Measurements from ENCODE around the gene PRDX2. TPM values are rescaled to one million over a fixed set of nuclear protein-coding genes. Genes with fewer than 3 reads are reported as not detected.
A peak's percentile ranks its signal among the peaks of the same experiment; 100 is the strongest.
"Not testable (repeated sequence)": the region's sequence is repeated elsewhere in the genome, so short reads cannot be mapped to it uniquely, and the experiment has no call there.

PRDX2 gene
- total and polyA plus RNA-seq, 8 donors: 186 to 267 (median 234) TPM

- Histone ChIP-seq H3K4me1 (peaks cover 23 to 44% of the 10 kb centered on the region in 2 donors), H3K9me3 (no peaks in the 10 kb centered on the region), H3K27ac (no peak overlapping the region), H3K36me3 (peaks cover 0 to 17% of the 10 kb centered on the region in 2 donors), H3K4me3 (peak overlapping the region in 1 of 2 donors; percentile 76), H3K27me3 (peaks cover 0 to 25% of the 10 kb centered on the region in 2 donors)
- ATAC-seq (no peak), DNase-seq (peak in 1 of 4 donors; percentile 53)
- no peak for TF ChIP-seq CTCF (IDR thresholded peaks at IDR 0.05)
- intact Hi-C loops (cut with DNase I): loop anchor here (5.0 kb wide), 2 partner anchors 33 to 38 kb away; no protein-coding TSS in a partner anchor
Observed at GRCh38 chr19:12799742-12800465, 1.7 kb downstream of the PRDX2 start.

- DNase-seq, H3K27ac ChIP-seq, ATAC-seq, H3K9me3 ChIP-seq, H3K4me3 ChIP-seq: not testable (repeated sequence)
- Histone ChIP-seq H3K27me3 (peaks cover 0 to 19% of the 10 kb centered on the region in 2 donors), H3K4me1 (peaks cover 26 to 55% of the 10 kb centered on the region in 2 donors), H3K36me3 (peaks cover 0 to 24% of the 10 kb centered on the region in 2 donors)
- intact Hi-C loops (cut with DNase I): loop anchor here in 1 of 2 donors (5.0 kb wide), 1 partner anchor 35 kb away; no protein-coding TSS in a partner anchor
Observed at GRCh38 chr19:12797607-12798006, 4.0 kb downstream of the PRDX2 start.

- ATAC-seq (no peak), DNase-seq (no peak)
- Histone ChIP-seq H3K27ac (no peak overlapping the region), H3K36me3 (peaks cover 0 to 27% of the 10 kb centered on the region in 2 donors), H3K4me3 (no peak overlapping the region), H3K4me1 (peaks cover 22 to 52% of the 10 kb centered on the region in 2 donors), H3K27me3 (peaks cover 0 to 15% of the 10 kb centered on the region in 2 donors), H3K9me3 (no peaks in the 10 kb centered on the region)
- intact Hi-C loops (cut with DNase I): loop anchor here in 1 of 2 donors (5.0 kb wide), 1 partner anchor 35 kb away; no protein-coding TSS in a partner anchor
- no peak for TF ChIP-seq CTCF (IDR thresholded peaks at IDR 0.05)
Observed at GRCh38 chr19:12797141-12797587, 4.4 kb downstream of the PRDX2 start.

- DNase-seq: peak; percentile 78 to 91 (median 84)
Observed at GRCh38 chr19:12796146-12797071, 5.2 kb downstream of the PRDX2 start.

More at GRCh38 chr19:12796146-12797071, 5.2 kb downstream of the PRDX2 start:
- Histone ChIP-seq H3K27me3 (peaks cover 0 to 7% of the 10 kb centered on the region in 2 donors), H3K4me3 (no peak overlapping the region), H3K4me1 (peaks cover 17 to 44% of the 10 kb centered on the region in 2 donors), H3K36me3 (peaks cover 0 to 27% of the 10 kb centered on the region in 2 donors), H3K9me3 (no peaks in the 10 kb centered on the region), H3K27ac (peak overlapping the region; percentile 14 to 66)
- peak; percentile 93 to 94 for TF ChIP-seq CTCF (IDR thresholded peaks at IDR 0.05)
- intact Hi-C loops (cut with DNase I): loop anchor here in 1 of 2 donors (5.0 kb wide), 1 partner anchor 34 kb away; no protein-coding TSS in a partner anchor
- ATAC-seq: peak; percentile 37

Measured in left lung (tissue), 10 donors.